A549 (cell line): ENCODE results near the gene SLC25A19. TPM values are rescaled to one million over a fixed set of nuclear protein-coding genes. Genes with fewer than 3 reads are reported as not detected.

Source experiments
- ATAC-seq, 2 experiments: fragments of 200-7000 bp in 1 of 2; fragments of >200 bp in 1 of 2; cut with Nextera tagmentation in 1 of 2; cut with Tn5 transposase in 1 of 2; 3 replicates each; pipeline versions ENCODE4 v1.8.0 to v1.9.1; 2018 to 2020; ENCODE audit warnings: mild to moderate bottlenecking in 1 of 2, moderate library complexity in 1 of 2
- CTCF ChIA-PET: fragments of 300-600 bp; sonication (Branson Sonifier 250); formaldehyde crosslinking; extraction: SDS; loops from one replicate; lab custom pipeline; 2021; ENCODE audit warnings: antibody characterized with exemption, inconsistent platforms; lab: Yijun Ruan, JAX
- POLR2A ChIA-PET: fragments of 350-600 bp; formaldehyde crosslinking; extraction: SDS; loops from one replicate; lab custom pipeline; 2021; ENCODE audit warnings: antibody characterized with exemption, inconsistent platforms; lab: Yijun Ruan, JAX
- DNase-seq, 2 experiments: peaks; one replicate each; pipeline versions ENCODE4 v3.0.0 to v3.0.0-alpha.2; 2011 to 2016; ENCODE audit warnings: low read depth in 1 of 2, low spot score in 1 of 2
- FAIRE-seq: peaks from 2 replicates; lab custom pipeline; 2011; peaks lifted over from hg19 to GRCh38; lab: Jason Lieb, UNC
- H3K27ac ChIP-seq, 2 experiments: fragments of >200 bp; sonication (Bioruptor Twin); formaldehyde crosslinking; 3 replicates each; pipeline ENCODE4 v1.5.1; 2016 to 2017
- H3K4me1 ChIP-seq: fragments of >200 bp; sonication (Bioruptor Twin); formaldehyde crosslinking; 3 replicates; pipeline ENCODE4 v1.6.1; 2016
- H3K4me2 ChIP-seq: fragments of >200 bp; sonication (Bioruptor Twin); formaldehyde crosslinking; 3 replicates; pipeline ENCODE4 v1.6.1; 2016
- H3K4me3 ChIP-seq: fragments of >200 bp; sonication (Bioruptor Twin); formaldehyde crosslinking; 3 replicates; pipeline ENCODE4 v1.5.1; 2016
- H3K9me3 ChIP-seq: fragments of >200 bp; sonication (Bioruptor Twin); formaldehyde crosslinking; 3 replicates; pipeline ENCODE4 v1.6.1; 2016
- ATOH8 ChIP-seq: fragments of 250-450 bp; sonication (Bioruptor Pico); IDR thresholded peaks from 2 replicates; pipeline ENCODE4 v1.5.0; 2020; ENCODE audit warnings: low read depth, mild to moderate bottlenecking, moderate library complexity
- CBX2 ChIP-seq: fragments of 200-600 bp; sonication (generic); IDR thresholded peaks from 2 replicates; pipeline ENCODE4 v1.6.1; 2016; ENCODE audit warnings: low read depth, mild to moderate bottlenecking, borderline replicate concordance
- CBX8 ChIP-seq: fragments of 200-600 bp; sonication (generic); IDR thresholded peaks from 2 replicates; pipeline ENCODE4 v1.6.1; 2016
- CHD2 ChIP-seq: fragments of 150-350 bp; IDR thresholded peaks from 2 replicates; pipeline ENCODE4 v1.6.1; 2014; ENCODE audit warnings: low read length; ENCODE audit not compliant: partially characterized antibody
- CHD4 ChIP-seq: fragments of 200-600 bp; sonication (generic); IDR thresholded peaks from 2 replicates; pipeline ENCODE4 v1.6.1; 2016; ENCODE audit warnings: antibody characterized with exemption, mild to moderate bottlenecking, borderline replicate concordance
- E2F6 ChIP-seq: IDR thresholded peaks from 2 replicates; pipeline ENCODE4 v1.6.1; 2012; ENCODE audit warnings: low read depth, borderline replicate concordance
- EHMT2 ChIP-seq: fragments of 200-600 bp; sonication (generic); IDR thresholded peaks from 2 replicates; pipeline ENCODE4 v1.6.1; 2016; ENCODE audit warnings: antibody characterized with exemption, low read depth, mild to moderate bottlenecking, moderate library complexity
- ESRRA ChIP-seq: fragments of 150-350 bp; IDR thresholded peaks from 2 replicates; pipeline ENCODE4 v1.6.1; 2014; ENCODE audit warnings: mild to moderate bottlenecking, low read length, borderline replicate concordance
- FOSB ChIP-seq: fragments of 250-450 bp; sonication (Bioruptor Pico); IDR thresholded peaks from 2 replicates; pipeline ENCODE4 v1.5.0; 2020; ENCODE audit warnings: mild to moderate bottlenecking, moderate library complexity
- GATA3 ChIP-seq: IDR thresholded peaks from 2 replicates; pipeline ENCODE4 v1.6.1; 2012; ENCODE audit warnings: borderline replicate concordance
- HOXB13 ChIP-seq: fragments of 250-450 bp; sonication (Bioruptor Pico); IDR thresholded peaks from 2 replicates; pipeline ENCODE4 v1.5.0; 2020; ENCODE audit warnings: low read depth, mild to moderate bottlenecking, moderate library complexity
- KDM1A ChIP-seq: fragments of 200-600 bp; sonication (generic); IDR thresholded peaks from 2 replicates; pipeline ENCODE4 v1.6.1; 2016; ENCODE audit warnings: low read depth, mild to moderate bottlenecking
- MAFK ChIP-seq: fragments of 450-650 bp; IDR thresholded peaks from 2 replicates; pipeline ENCODE4 v1.6.1; 2014; ENCODE audit not compliant: partially characterized antibody
- MYC ChIP-seq: IDR thresholded peaks from 2 replicates; pipeline ENCODE4 v1.6.1; 2012; ENCODE audit warnings: mild to moderate bottlenecking, inconsistent platforms, low read length, improper control_type of control experiment, borderline replicate concordance
- NR3C1 ChIP-seq: fragments of >200 bp; sonication (Bioruptor Twin); formaldehyde crosslinking; IDR thresholded peaks from 3 replicates; pipeline ENCODE4 v1.6.1; 2017
- POLR2A ChIP-seq: IDR thresholded peaks from 2 replicates; pipeline ENCODE4 v1.6.1; 2012; ENCODE audit warnings: mild to moderate bottlenecking, low read length
- POLR2AphosphoS2 ChIP-seq: conservative IDR thresholded peaks from 2 replicates; pipeline ENCODE4 v1.6.1; 2012; ENCODE audit warnings: low read length, improper control_type of control experiment, inconsistent platforms
- RFX5 ChIP-seq: fragments of 450-650 bp; IDR thresholded peaks from 2 replicates; pipeline ENCODE4 v1.7.1; 2014; ENCODE audit warnings: antibody characterized with exemption, mild to moderate bottlenecking, moderate library complexity
- RNF2 ChIP-seq: fragments of 200-600 bp; sonication (generic); IDR thresholded peaks from 2 replicates; pipeline ENCODE4 v1.6.1; 2016; ENCODE audit warnings: low read depth, mild to moderate bottlenecking, antibody characterized with exemption, moderate library complexity, borderline replicate concordance
- TP53 ChIP-seq: fragments of 250-450 bp; sonication (Bioruptor Pico); IDR thresholded peaks from 2 replicates; pipeline ENCODE4 v1.5.0; 2021; ENCODE audit warnings: mild to moderate bottlenecking, moderate library complexity
- ZNF302 ChIP-seq: fragments of 250-450 bp; sonication (Bioruptor Pico); IDR thresholded peaks from 2 replicates; pipeline ENCODE4 v1.9.0; 2021; ENCODE audit warnings: inconsistent platforms, mild to moderate bottlenecking, moderate library complexity
- ZSCAN20 ChIP-seq: fragments of 250-450 bp; sonication (Bioruptor Pico); IDR thresholded peaks from 2 replicates; pipeline ENCODE4 v1.8.0; 2022; ENCODE audit warnings: mild to moderate bottlenecking, moderate library complexity
- WGBS: methylation state at CpG from one replicate; pipeline ENCODE4 v1.1.6; 2017; ENCODE audit errors: missing lambda C conversion rate; 5-methylcytosine and 5-hydroxymethylcytosine counted together
- polyA plus RNA-seq, 4 experiments: library from polyadenylated mRNA; depleted of rRNA in 3 of 4; stranded (reverse); fragments of >200 nt; fragmentation: RNase III in 1 of 4; extraction: RNeasy Plus Mini Kit Qiagen cat#74134 plus additional on column Dnase treatment in 1 of 4; gene quantifications; 2 replicates in 3 of 4; 3 replicates in 1 of 4; pipeline ENCODE4 v1.2.3, GENCODE V29; 2011 to 2017
- TF ChIP-seq, protein P1 (sequence below): IDR thresholded peaks from 2 replicates; pipeline ENCODE4 v1.6.1; 2012
- TF ChIP-seq, protein P2 (sequence below): fragments of >200 bp; sonication (Bioruptor Twin); formaldehyde crosslinking; IDR thresholded peaks from 3 replicates; pipeline ENCODE4 v1.5.1; 2016

Gene SLC25A19
- polyA plus RNA-seq, 2 of the 4 experiments (the other 2 are of a cell fraction), result 14.9 to 15.3 TPM

DNA sequence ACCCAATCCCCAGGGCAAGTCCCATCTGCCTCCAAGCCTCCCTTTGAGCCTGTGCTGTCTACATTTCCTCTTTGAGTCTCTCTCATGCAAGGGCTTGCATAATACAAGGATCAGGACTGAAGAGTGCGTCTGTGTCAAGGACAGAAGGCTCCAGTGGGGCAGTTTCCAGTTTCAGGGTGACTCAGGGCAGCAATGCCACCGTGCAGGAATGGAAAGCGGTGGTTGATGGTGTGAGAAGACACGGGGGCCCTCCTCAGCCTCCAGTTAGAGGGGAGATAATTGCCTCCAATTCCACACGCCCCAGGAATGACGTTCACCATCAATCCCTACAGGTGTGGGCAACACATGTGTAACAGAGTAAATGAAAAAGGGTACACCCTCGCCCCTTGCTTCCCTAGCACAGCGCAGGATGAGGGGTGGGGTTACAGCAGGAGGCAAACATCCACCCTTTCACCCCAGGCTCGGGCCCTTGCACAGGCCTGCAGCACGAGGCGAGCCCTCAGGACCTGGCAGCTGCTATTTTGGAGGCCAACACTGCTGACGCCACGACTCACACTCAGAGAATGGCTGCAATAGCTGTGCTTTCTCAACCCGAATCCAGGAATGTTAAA, 24.8 kb upstream of the SLC25A19 start:
- TF ChIP-seq, protein P1, sequence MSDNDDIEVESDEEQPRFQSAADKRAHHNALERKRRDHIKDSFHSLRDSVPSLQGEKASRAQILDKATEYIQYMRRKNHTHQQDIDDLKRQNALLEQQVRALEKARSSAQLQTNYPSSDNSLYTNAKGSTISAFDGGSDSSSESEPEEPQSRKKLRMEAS, result no peak
- TF ChIP-seq TP53 (CRISPR knock-in tag) (no peak), ESRRA (no peak), KDM1A (no peak), EHMT2 (no peak), GATA3 (no peak), ATOH8 (CRISPR knock-in tag) (no peak), MAFK (no peak), RNF2 (no peak), NR3C1 (no peak)
- DNase-seq, result no peak
- Histone ChIP-seq H3K4me3 (no peak overlapping the region), H3K4me1 (peaks cover 10% of the 10 kb centered on the region), H3K4me2 (no peak overlapping the region), H3K9me3 (no peaks in the 10 kb centered on the region), H3K27ac (no peak overlapping the region)
- FAIRE-seq, result no peak
- 80% methylated on average over 14 of the region's 14 CpGs for WGBS
- CTCF ChIA-PET, result interaction anchor here (0.6 to 17.1 kb wide), 4 partner anchors 9 to 569 kb away, joined by 3 to 272 read pairs (median 22); partner anchors contain the start of gene GRB2
- ATAC-seq, result peak in 1 of 2 experiments; percentile 11; a peak in 1 of 6 replicates
- POLR2A ChIA-PET, result no interaction called here

- CTCF ChIA-PET, result interaction anchor here (0.7 to 5.0 kb wide), 6 partner anchors 11 to 117 kb away, joined by 3 to 40 read pairs (median 4); no protein-coding TSS in a partner anchor
- POLR2A ChIA-PET, result interaction anchor here (0.9 kb wide), 1 partner anchor 20 kb away, joined by 3 read pairs; the partner anchor contains the start of gene SLC25A19
- FAIRE-seq (no peak), DNase-seq (peak in 1 of 2 experiments; percentile 35), ATAC-seq (peak; percentile 75 to 77)
- Histone ChIP-seq H3K9me3 (no peaks in the 10 kb centered on the region), H3K4me3 (no peak overlapping the region), H3K4me1 (peaks cover 16% of the 10 kb centered on the region), H3K4me2 (peak overlapping the region; percentile 58), H3K27ac (peak overlapping the region; percentile 50 to 71)
- 71% methylated on average over 20 of the region's 20 CpGs for WGBS
- TF ChIP-seq GATA3 (no peak), ZSCAN20 (CRISPR knock-in tag) (no peak), FOSB (CRISPR knock-in tag) (no peak), KDM1A (no peak), POLR2AphosphoS2 (no peak), RNF2 (no peak), POLR2A (no peak), ZNF302 (CRISPR knock-in tag) (no peak), HOXB13 (CRISPR knock-in tag) (no peak), CBX2 (no peak), ATOH8 (CRISPR knock-in tag) (no peak), E2F6 (no peak), CHD2 (no peak), RFX5 (no peak), MYC (no peak), CBX8 (no peak), CHD4 (no peak)
- TF ChIP-seq, protein P2, sequence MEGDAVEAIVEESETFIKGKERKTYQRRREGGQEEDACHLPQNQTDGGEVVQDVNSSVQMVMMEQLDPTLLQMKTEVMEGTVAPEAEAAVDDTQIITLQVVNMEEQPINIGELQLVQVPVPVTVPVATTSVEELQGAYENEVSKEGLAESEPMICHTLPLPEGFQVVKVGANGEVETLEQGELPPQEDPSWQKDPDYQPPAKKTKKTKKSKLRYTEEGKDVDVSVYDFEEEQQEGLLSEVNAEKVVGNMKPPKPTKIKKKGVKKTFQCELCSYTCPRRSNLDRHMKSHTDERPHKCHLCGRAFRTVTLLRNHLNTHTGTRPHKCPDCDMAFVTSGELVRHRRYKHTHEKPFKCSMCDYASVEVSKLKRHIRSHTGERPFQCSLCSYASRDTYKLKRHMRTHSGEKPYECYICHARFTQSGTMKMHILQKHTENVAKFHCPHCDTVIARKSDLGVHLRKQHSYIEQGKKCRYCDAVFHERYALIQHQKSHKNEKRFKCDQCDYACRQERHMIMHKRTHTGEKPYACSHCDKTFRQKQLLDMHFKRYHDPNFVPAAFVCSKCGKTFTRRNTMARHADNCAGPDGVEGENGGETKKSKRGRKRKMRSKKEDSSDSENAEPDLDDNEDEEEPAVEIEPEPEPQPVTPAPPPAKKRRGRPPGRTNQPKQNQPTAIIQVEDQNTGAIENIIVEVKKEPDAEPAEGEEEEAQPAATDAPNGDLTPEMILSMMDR, result no peak
Measured at GRCh38 chr17:75308732-75309629, 19.7 kb upstream of the SLC25A19 start.
